ENCODE results near the gene EGR1.

GRCh38 chr5:138448481-138449398, 16.5 kb upstream of the EGR1 start:
- TF ChIP-seq GATA3 (IDR thresholded peaks at IDR 0.05; ENCODE audit: low read depth, low read length), result no peak
- no peak for TF ChIP-seq GATA2 (IDR thresholded peaks at IDR 0.05; ENCODE audit: low read depth, low read length)

Data from SH-SY5Y (cell line).